SK-N-SH treated with all-trans-retinoic acid at 6 μM for 48 hours (cell line): ENCODE measurements around the gene PCDHGB5.

Experiments used
- ATAC-seq: fragments of 200-7000 bp; cut with Tn5 transposase; 3 replicates; pipeline ENCODE4 v1.9.1; 2020; ENCODE audit warnings: mild to moderate bottlenecking, moderate library complexity
- ARNTL ChIP-seq: fragments of 450-650 bp; formaldehyde crosslinking; IDR thresholded peaks from 2 replicates; pipeline ENCODE4 v1.5.0; 2020; ENCODE audit warnings: low read depth, mild to moderate bottlenecking, moderate library complexity, borderline replicate concordance
- BACH2 ChIP-seq: fragments of 250-450 bp; sonication (Bioruptor Pico); IDR thresholded peaks from 2 replicates; pipeline ENCODE4 v1.9.0; 2021; ENCODE audit warnings: mild to moderate bottlenecking, borderline replicate concordance
- CREB5 ChIP-seq: fragments of 250-450 bp; sonication (Bioruptor Pico); IDR thresholded peaks from 2 replicates; pipeline ENCODE4 v1.5.1; 2020; ENCODE audit warnings: low read depth, mild to moderate bottlenecking, moderate library complexity
- CSDC2 ChIP-seq: fragments of 250-450 bp; sonication (Bioruptor Pico); IDR thresholded peaks from 2 replicates; pipeline ENCODE4 v1.5.0; 2020; ENCODE audit warnings: mild to moderate bottlenecking, moderate library complexity
- CSRNP3 ChIP-seq: fragments of 250-450 bp; sonication (Bioruptor Pico); IDR thresholded peaks from 2 replicates; pipeline ENCODE4 v1.5.1; 2021; ENCODE audit warnings: mild to moderate bottlenecking, moderate library complexity
- ESRRG ChIP-seq: fragments of 250-450 bp; sonication (Bioruptor Pico); IDR thresholded peaks from 2 replicates; pipeline ENCODE4 v1.6.1; 2021; ENCODE audit warnings: mild to moderate bottlenecking
- GLIS3 ChIP-seq: fragments of 250-450 bp; sonication (Bioruptor Pico); IDR thresholded peaks from 2 replicates; pipeline ENCODE4 v1.5.0; 2020; ENCODE audit warnings: mild to moderate bottlenecking, moderate library complexity
- ISL1 ChIP-seq: fragments of 250-450 bp; sonication (Bioruptor Pico); IDR thresholded peaks from 2 replicates; pipeline ENCODE4 v2.1.2; 2022; ENCODE audit warnings: mild to moderate bottlenecking, moderate library complexity
- OSR1 ChIP-seq: fragments of 250-450 bp; sonication (Bioruptor Pico); IDR thresholded peaks from 2 replicates; pipeline ENCODE4 v1.8.0; 2022; ENCODE audit warnings: moderate library complexity, mild to moderate bottlenecking, inconsistent platforms
- PATZ1 ChIP-seq: fragments of 250-450 bp; sonication (Bioruptor Pico); IDR thresholded peaks from 2 replicates; pipeline ENCODE4 v1.8.0; 2020; ENCODE audit warnings: mild to moderate bottlenecking, moderate library complexity, borderline replicate concordance
- POU6F1 ChIP-seq: fragments of 250-450 bp; sonication (Bioruptor Pico); IDR thresholded peaks from 2 replicates; pipeline ENCODE4 v1.8.0; 2021; ENCODE audit warnings: low read depth, mild to moderate bottlenecking, moderate library complexity, borderline replicate concordance
- PPARA ChIP-seq: fragments of 250-450 bp; sonication (Bioruptor Pico); IDR thresholded peaks from 2 replicates; pipeline ENCODE4 v1.5.0; 2020; ENCODE audit warnings: mild to moderate bottlenecking, borderline replicate concordance
- RARB ChIP-seq: fragments of 250-450 bp; sonication (Bioruptor Pico); IDR thresholded peaks from 2 replicates; pipeline ENCODE4 v1.8.0; 2021; ENCODE audit warnings: mild to moderate bottlenecking, moderate library complexity
- SNAI2 ChIP-seq: fragments of 250-450 bp; sonication (Bioruptor Pico); IDR thresholded peaks from 2 replicates; pipeline ENCODE4 v1.5.0; 2020; ENCODE audit warnings: mild to moderate bottlenecking, moderate library complexity
- TCF4 ChIP-seq: fragments of 250-450 bp; sonication (Bioruptor Pico); IDR thresholded peaks from 2 replicates; pipeline ENCODE4 v1.8.0; 2021; ENCODE audit warnings: mild to moderate bottlenecking, moderate library complexity, borderline replicate concordance
- TOX ChIP-seq: fragments of 250-450 bp; sonication (Bioruptor Pico); IDR thresholded peaks from 2 replicates; pipeline ENCODE4 v1.8.0; 2021; ENCODE audit warnings: mild to moderate bottlenecking, moderate library complexity, borderline replicate concordance
- TSHZ2 ChIP-seq: fragments of 250-450 bp; sonication (Bioruptor Pico); IDR thresholded peaks from 2 replicates; pipeline ENCODE4 v1.5.0; 2020; ENCODE audit warnings: mild to moderate bottlenecking, moderate library complexity
- ZC3H10 ChIP-seq: fragments of 250-450 bp; sonication (Bioruptor Pico); IDR thresholded peaks from 2 replicates; pipeline ENCODE4 v1.5.1; 2021; ENCODE audit warnings: mild to moderate bottlenecking, moderate library complexity
- ZFP3 ChIP-seq: fragments of 250-450 bp; sonication (Bioruptor Pico); IDR thresholded peaks from 2 replicates; pipeline ENCODE4 v1.5.0; 2020; ENCODE audit warnings: mild to moderate bottlenecking, moderate library complexity
- ZFP30 ChIP-seq: fragments of 450-650 bp; formaldehyde crosslinking; IDR thresholded peaks from 2 replicates; pipeline ENCODE4 v1.5.0; 2022; ENCODE audit warnings: mild to moderate bottlenecking, moderate library complexity
- ZNF565 ChIP-seq: fragments of 450-650 bp; formaldehyde crosslinking; conservative IDR thresholded peaks from 2 replicates; pipeline ENCODE4 v1.5.0; 2020; ENCODE audit warnings: low read depth, mild to moderate bottlenecking, moderate library complexity
- ZNF70 ChIP-seq: fragments of 450-650 bp; formaldehyde crosslinking; IDR thresholded peaks from 2 replicates; pipeline ENCODE4 v1.5.0; 2020; ENCODE audit warnings: mild to moderate bottlenecking, moderate library complexity
- ZNF8 ChIP-seq: fragments of 450-650 bp; formaldehyde crosslinking; IDR thresholded peaks from 2 replicates; pipeline ENCODE4 v1.5.0; 2020; ENCODE audit warnings: mild to moderate bottlenecking, moderate library complexity

Gene PCDHGB5

GRCh38 chr5:141420855-141421488 lies 23.2 kb downstream of the PCDHGB5 start, which contains the start of gene PCDHGA11:
Gene PCDHGA11, plus strand, starts transcription at chr5:141421051. Its CDS starts 177 bp downstream, at chr5:141421228.
- TF ChIP-seq PATZ1 (CRISPR knock-in tag): no peak
- no peak for TF ChIP-seq OSR1 (CRISPR knock-in tag)
- no peak for TF ChIP-seq CSRNP3
- no peak for TF ChIP-seq BACH2 (CRISPR knock-in tag)
- no peak for TF ChIP-seq CSDC2
- ATAC-seq: no peak

GRCh38 chr5:141421489-141421855 lies 23.7 kb downstream of the PCDHGB5 start:
- ATAC-seq: no peak
- TF ChIP-seq CREB5 (CRISPR knock-in tag) (no peak), RARB (CRISPR knock-in tag) (no peak)

GRCh38 chr5:141422742-141423291 lies 25.1 kb downstream of the PCDHGB5 start:
- ATAC-seq: no peak
- no peak for TF ChIP-seq ARNTL (CRISPR knock-in tag)
- no peak for TF ChIP-seq CSDC2
- TF ChIP-seq POU6F1: no peak
- no peak for TF ChIP-seq SNAI2 (CRISPR knock-in tag)
- TF ChIP-seq ZNF70 (CRISPR knock-in tag): no peak
- TF ChIP-seq TCF4 (CRISPR knock-in tag): no peak
- no peak for TF ChIP-seq ESRRG
- TF ChIP-seq ZNF565 (CRISPR knock-in tag): no peak
- no peak for TF ChIP-seq CSRNP3
- no peak for TF ChIP-seq BACH2 (CRISPR knock-in tag)
- no peak for TF ChIP-seq ZC3H10

- no peak for ATAC-seq
- no peak for TF ChIP-seq CSDC2
- no peak for TF ChIP-seq PATZ1 (CRISPR knock-in tag)
- no peak for TF ChIP-seq ISL1
- no peak for TF ChIP-seq ESRRG
- no peak for TF ChIP-seq TSHZ2
- TF ChIP-seq ZFP30 (CRISPR knock-in tag): no peak
- no peak for TF ChIP-seq TCF4 (CRISPR knock-in tag)
- TF ChIP-seq PPARA (CRISPR knock-in tag): no peak
- TF ChIP-seq SNAI2 (CRISPR knock-in tag): no peak
- no peak for TF ChIP-seq TOX
- no peak for TF ChIP-seq ZNF8 (CRISPR knock-in tag)
- TF ChIP-seq RARB (CRISPR knock-in tag): no peak
- no peak for TF ChIP-seq GLIS3 (CRISPR knock-in tag)
- TF ChIP-seq OSR1 (CRISPR knock-in tag): no peak
- TF ChIP-seq ZFP3 (CRISPR knock-in tag): no peak
- TF ChIP-seq ZNF70 (CRISPR knock-in tag): no peak
- TF ChIP-seq ZC3H10: no peak
- TF ChIP-seq, all 23 proteins: peak for 0
Measured at GRCh38 chr5:141427783-141428426, 30.2 kb downstream of the PCDHGB5 start.
